HG03571 (cell line): ENCODE results near the gene GPX4.

Experiments
- ATAC-seq: cut with Tn5 transposase; IDR thresholded peaks from one replicate; pipeline ENCODE4 v1.9.1; 2021; ENCODE audit not compliant: unreplicated experiment

The GPX4 gene

GRCh38 chr19:1084024-1084868 lies 19.5 kb upstream of the GPX4 start:
- ATAC-seq = no peak

GRCh38 chr19:1085053-1085658 lies 18.6 kb upstream of the GPX4 start:
- ATAC-seq = no peak

GRCh38 chr19:1085676-1086442 lies 17.9 kb upstream of the GPX4 start:
- no peak for ATAC-seq

- no peak for ATAC-seq
These were observed 17.2 kb upstream of the GPX4 start for GRCh38 chr19:1086613-1087012.

- no peak for ATAC-seq
These were observed 15.9 kb upstream of the GPX4 start for GRCh38 chr19:1087813-1088415.

- no peak for ATAC-seq
These were observed 15.3 kb upstream of the GPX4 start for GRCh38 chr19:1088416-1089010.

- no peak for ATAC-seq
These were observed 14.5 kb upstream of the GPX4 start for GRCh38 chr19:1089126-1089771.

- no peak for ATAC-seq
These were observed 13.9 kb upstream of the GPX4 start for GRCh38 chr19:1089891-1090290.

- ATAC-seq = no peak
These were observed 12.9 kb upstream of the GPX4 start for GRCh38 chr19:1090731-1091543.

GRCh38 chr19:1091544-1092175 lies 12.1 kb upstream of the GPX4 start:
- ATAC-seq = no peak

- ATAC-seq = no peak
These were observed 10.5 kb upstream of the GPX4 start for GRCh38 chr19:1093330-1093729.

- ATAC-seq = no peak
These were observed 9.8 kb upstream of the GPX4 start for GRCh38 chr19:1093811-1094553.

GRCh38 chr19:1094655-1094977 lies 9.2 kb upstream of the GPX4 start:
- no peak for ATAC-seq

- peak; percentile 73 for ATAC-seq
These were observed 8.7 kb upstream of the GPX4 start, which contains the start of gene POLR2E for GRCh38 chr19:1094978-1095701. Gene POLR2E (minus strand): TSS chr19:1095375. CDS start chr19:1095315, 60 bp downstream.

- ATAC-seq = no peak
These were observed 6.0 kb upstream of the GPX4 start for GRCh38 chr19:1097810-1098176.

- ATAC-seq = no peak
These were observed 5.4 kb upstream of the GPX4 start for GRCh38 chr19:1098177-1099051.

- ATAC-seq = no peak
These were observed 2.5 kb upstream of the GPX4 start for GRCh38 chr19:1101337-1101698.
